AG09309 (cell line): Measurements from ENCODE around the gene CD96.
"Not testable (repeated sequence)": the region's sequence is repeated elsewhere in the genome, so short reads cannot be mapped to it uniquely, and the experiment has no call there.

Experiments used
- DNase-seq: peaks from one replicate; pipeline ENCODE4 v3.0.0-alpha.2; 2010; ENCODE audit warnings: low read depth
- H3K4me3 ChIP-seq: 2 replicates; pipeline ENCODE4 v1.5.1; 2011; ENCODE audit warnings: mild to moderate bottlenecking, low read depth, low read length, moderate library complexity; ENCODE audit not compliant: control insufficient read depth
- TF ChIP-seq, protein P1 (sequence below): IDR thresholded peaks from 2 replicates; pipeline ENCODE4 v1.5.1; 2011; ENCODE audit warnings: mild to moderate bottlenecking, low read depth, low read length, inconsistent platforms; ENCODE audit not compliant: insufficient read depth, control insufficient read depth; ENCODE audit errors: missing control alignments

Gene CD96

DNA sequence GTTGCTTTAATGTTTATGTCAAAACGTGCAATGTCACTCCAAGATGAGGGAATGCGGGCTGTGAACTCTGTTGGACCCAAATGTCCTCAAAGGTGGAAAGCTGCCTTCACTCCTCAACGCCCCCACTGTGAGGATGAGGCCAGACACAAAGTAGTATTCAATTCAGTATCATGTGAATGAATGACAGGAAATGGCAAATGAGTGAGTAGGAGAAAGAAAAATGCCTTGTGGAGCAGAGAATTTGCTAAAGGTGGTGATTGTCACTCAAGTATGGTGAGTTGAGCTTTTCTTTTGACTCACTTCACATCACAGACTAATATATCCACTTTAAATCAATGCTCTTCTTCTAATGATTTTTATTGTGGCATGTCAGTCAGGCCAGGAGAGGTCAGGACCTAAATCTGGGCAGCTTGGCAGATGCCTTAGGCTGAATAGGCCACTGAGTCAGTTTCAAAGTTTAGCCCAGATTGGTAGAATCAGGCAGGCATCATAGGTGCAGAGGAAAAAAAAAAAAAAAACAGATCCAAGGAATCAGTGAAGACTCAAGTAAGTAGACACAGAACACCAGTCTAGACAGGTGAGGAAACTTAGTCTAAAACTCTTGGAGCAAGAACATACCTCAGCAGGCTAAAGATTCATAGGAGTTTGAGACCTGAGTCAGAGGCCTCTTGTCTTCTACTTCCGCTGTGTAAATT is 124.2 kb downstream of the CD96 start:
- TF ChIP-seq, protein P1, sequence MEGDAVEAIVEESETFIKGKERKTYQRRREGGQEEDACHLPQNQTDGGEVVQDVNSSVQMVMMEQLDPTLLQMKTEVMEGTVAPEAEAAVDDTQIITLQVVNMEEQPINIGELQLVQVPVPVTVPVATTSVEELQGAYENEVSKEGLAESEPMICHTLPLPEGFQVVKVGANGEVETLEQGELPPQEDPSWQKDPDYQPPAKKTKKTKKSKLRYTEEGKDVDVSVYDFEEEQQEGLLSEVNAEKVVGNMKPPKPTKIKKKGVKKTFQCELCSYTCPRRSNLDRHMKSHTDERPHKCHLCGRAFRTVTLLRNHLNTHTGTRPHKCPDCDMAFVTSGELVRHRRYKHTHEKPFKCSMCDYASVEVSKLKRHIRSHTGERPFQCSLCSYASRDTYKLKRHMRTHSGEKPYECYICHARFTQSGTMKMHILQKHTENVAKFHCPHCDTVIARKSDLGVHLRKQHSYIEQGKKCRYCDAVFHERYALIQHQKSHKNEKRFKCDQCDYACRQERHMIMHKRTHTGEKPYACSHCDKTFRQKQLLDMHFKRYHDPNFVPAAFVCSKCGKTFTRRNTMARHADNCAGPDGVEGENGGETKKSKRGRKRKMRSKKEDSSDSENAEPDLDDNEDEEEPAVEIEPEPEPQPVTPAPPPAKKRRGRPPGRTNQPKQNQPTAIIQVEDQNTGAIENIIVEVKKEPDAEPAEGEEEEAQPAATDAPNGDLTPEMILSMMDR: no peak
- no peak for DNase-seq
- no peak overlapping the region for H3K4me3 ChIP-seq

- no peak for DNase-seq
- H3K4me3 ChIP-seq: no peak overlapping the region
- TF ChIP-seq, protein P1: no peak
These were observed 125.2 kb downstream of the CD96 start for GRCh38 chr3:111667170-111667569.

- TF ChIP-seq, protein P1: no peak
- no peak overlapping the region for H3K4me3 ChIP-seq
- DNase-seq: no peak
These were observed 125.7 kb downstream of the CD96 start for GRCh38 chr3:111667621-111668239.

DNA sequence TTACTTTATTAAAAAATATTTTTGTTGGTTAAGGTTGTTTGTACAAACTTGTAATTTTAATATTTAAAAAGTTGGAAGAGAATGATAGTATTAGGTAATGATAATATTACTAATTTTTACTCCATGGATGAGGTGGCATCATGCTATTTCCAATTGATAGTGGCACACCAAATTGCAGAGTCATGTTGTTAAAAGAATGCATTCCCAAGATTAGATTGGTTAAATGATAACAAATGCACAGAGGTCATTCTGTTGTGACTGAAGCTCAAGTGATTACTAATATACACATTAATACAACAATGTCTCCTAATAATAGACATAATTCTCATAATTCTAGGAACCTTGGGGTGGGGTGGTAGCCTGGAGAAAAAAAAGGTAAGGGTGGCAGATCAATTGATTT is 126.3 kb downstream of the CD96 start:
- TF ChIP-seq, protein P1: no peak

DNA sequence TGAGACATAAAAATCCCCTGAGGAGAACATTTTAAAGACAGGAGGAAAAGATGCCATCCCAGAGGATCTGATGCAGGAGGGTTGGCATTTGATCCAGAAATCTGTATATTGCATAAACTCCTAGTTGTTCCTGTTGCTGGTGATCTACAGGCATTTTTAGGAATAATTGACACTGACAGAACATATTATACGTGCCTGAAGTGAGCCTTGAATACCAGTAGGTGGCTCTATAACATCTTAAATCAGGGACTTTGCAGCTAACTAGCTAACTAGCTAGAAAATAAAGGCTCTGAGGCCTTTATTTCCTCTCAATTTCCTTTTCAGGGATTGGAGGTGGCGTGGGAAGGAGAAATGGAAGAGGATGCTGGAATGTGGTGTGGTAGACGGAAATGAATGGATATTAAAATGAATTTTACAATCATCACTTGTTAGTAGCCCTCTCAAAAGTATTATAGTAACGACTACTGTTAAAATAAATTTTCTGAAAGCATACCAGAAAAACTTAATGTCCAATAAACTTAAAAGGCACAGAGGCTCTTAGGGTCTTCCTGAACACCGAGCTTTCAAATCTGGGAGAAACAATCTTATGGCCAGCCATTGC is 127.0 kb downstream of the CD96 start:
- DNase-seq: peak; percentile 55
- TF ChIP-seq, protein P1: peak; percentile 68

More for the DNA sequence above, 126.3 kb downstream of the CD96 start:
- DNase-seq: no peak
- H3K4me3 ChIP-seq: no peak overlapping the region

DNA sequence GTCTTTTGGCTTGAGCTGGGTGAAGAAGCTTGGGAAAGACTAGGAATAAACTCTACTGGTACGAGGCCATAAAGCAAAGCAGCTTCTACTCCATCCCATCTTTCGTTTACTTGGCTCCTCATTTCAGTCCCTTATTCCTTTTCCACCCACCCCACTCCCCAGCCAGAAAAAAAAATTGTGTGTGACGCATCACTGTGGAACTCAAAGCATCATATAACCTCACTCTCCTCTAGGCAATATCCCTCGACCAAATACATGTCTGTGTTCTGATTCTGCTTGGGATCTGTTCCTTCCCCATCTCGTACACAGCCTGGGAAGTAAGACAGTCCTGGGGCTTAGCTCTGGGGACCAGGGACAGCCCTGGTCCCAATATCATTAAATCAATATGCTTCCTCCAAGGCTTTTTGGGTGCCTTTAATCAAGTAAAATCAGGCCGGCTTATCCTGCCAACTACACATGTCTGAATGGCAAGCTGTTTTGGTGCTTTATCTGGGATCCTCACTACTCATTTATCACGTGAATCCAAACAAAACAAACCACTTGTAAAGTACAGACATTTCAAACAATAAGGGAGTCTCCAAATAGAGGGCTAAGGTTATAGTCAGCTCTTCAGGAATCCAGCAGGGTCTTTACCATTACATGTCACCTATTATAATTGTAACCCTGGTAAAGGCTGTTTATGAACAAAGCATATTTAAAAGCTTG is 128.1 kb downstream of the CD96 start:
- TF ChIP-seq, protein P1: no peak
- DNase-seq: no peak
- H3K4me3 ChIP-seq: no peak overlapping the region

More for the DNA sequence above, 127.0 kb downstream of the CD96 start:
- H3K4me3 ChIP-seq: no peak overlapping the region

DNA sequence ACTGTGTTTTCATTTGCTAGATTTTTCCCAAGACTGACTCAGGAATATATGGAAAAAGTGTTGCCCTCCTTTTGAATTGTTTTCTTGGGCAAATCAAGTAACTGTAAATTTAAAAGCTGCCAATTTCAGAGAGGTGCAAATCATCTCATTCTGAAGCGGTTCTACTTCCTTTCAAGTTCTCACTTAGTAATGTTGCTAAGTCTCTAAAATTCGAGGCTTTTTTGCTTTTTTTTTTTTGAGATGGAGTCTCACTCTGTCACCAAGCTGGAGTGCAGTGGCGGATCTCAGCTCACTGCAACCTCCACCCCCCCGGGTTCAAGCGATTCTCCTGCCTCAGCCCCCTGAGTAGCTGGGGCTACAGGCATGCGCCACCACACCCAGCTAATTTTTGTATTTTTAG is 130.5 kb downstream of the CD96 start:
- not testable (repeated sequence) for DNase-seq, H3K4me3 ChIP-seq
